ENCODE data around the gene YEATS2.

The YEATS2 gene

DNA sequence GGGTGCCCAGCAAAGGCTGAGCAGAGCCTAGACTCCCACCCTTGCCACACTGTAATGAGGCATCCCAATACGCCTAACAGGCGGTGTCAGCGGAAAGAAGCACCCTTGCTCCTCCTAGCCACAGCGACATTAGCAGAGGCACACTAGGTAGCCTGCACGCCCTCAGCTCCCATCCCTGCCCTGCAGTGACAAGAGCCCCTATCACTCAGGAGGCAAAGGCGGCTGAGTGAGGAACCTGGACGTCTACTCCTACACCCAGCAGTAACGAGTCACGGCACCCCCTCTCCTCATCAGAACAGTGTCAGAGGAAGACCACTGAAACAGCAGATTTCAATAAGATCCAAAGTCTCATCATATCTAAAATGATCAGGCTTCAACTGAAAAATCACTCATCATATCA is 139.8 kb downstream of the YEATS2 start:
- no peak for DNase-seq (ENCODE audit: low read depth)

GRCh38 chr3:183837894-183838293 is 140.3 kb downstream of the YEATS2 start:
- no peak for DNase-seq (ENCODE audit: low read depth)

GRCh38 chr3:183839751-183840150 is 142.2 kb downstream of the YEATS2 start:
- DNase-seq (ENCODE audit: low read depth), result no peak

DNA sequence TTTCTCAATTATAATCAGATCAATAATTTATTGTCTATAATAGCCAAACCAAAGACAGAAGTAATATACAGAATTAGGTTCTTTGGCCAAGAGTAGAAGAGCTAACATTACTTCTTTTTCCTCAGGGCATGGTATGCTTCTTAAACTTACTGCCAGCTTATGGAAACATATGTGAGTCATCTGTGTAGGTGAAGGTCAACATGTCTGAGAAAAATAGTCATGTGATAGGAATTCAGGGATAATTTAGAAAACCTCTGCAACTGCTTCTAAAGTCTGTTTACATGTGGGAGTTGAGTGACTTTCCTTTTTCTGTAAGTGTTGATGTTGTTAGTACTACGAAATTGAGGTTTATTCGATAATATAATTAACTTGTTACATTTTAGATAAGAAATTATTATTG is 147.0 kb downstream of the YEATS2 start:
- DNase-seq (ENCODE audit: low read depth), result no peak

GRCh38 chr3:183845090-183845489 is 147.5 kb downstream of the YEATS2 start:
- DNase-seq (ENCODE audit: low read depth), result no peak

DNA sequence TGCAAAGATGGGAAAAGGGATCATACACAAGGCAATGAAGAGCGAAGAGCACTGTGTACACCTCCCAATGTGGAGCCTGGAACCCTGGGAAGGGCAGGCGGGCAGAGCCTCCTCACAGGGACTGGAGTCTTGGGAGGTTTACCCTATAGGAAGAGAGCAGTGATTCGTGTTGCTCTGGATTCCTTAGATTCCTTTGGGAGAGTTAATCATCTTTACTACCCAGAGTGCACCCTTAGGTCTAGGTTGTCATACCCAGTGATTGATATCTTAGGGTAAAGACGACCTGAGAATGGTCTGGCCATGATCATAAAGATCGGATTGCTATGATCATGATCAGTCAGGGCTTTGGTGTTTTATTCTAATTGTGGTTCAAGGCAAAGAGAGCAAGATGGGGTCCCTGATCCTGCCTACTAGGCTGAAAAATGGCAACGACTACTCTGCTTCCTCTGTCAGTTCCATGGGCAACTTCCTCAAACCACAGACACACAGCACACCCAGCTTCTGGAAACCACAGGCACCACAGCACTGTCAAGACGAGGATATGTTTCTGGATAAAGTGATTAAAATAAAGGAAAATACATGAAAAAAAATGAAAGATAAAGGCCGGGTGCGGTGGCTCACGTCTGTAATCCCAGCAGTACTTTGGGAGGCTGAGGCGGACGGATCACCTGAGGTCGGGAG is 148.2 kb downstream of the YEATS2 start:
- DNase-seq (ENCODE audit: low read depth), result no peak

DNA sequence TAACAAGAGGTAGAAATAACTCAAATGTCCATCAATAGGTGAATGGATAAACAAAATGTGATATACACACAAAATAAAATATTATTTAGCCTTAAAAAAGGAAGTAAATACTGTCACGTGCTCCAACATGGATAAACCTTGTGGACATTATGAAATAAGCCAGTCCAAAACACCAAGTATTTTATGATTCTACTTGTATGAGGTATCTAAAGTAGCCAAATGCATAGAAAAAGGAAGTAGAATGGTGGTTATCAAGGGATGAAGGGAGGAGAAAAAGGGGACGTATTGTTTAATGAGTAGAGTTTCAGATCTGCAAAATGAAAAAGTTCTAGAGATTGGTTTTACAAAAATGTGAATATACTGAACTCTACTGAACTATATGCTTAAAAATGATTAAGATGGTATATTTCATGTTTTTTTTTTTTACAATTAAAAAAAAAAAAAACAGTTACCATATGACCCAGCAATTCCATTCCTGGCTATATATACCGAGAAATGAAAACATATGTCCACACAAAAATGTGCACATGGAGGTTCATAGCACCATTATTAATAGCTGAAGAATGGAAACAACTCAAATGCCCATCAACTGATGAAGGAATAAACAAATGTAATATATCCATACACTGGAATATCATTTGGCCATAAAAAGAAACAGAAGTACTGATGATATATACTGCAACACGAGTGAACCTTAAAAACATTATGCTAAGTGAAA is 156.9 kb downstream of the YEATS2 start:
- no peak for DNase-seq (ENCODE audit: low read depth)

DNA sequence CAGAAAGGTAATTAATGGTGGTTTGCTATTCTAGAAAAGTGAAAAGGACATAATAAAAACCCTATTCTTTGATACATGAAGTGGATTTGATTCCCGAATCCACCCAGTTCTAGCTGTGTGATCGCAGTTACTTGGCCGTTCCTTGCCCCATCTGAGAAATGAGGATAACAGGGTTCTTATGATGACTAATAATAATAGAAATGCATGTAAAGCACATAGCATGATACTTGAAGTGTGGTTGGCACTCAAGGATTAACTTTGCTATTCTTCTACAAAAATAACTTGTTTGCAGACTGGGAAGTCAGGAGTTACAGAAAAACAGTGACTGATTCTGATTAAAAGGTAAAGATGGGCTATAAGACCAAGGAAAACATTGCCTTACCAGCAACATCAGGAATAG is 160.3 kb downstream of the YEATS2 start:
- DNase-seq (ENCODE audit: low read depth), result no peak

Data from stimulated activated CD4-positive, alpha-beta T cell treated with anti-CD3 and anti-CD28 coated beads, Interleukin-2, amount 100 ng/mL, for 4 hours (primary cell).